Naive thymus-derived CD8-positive, alpha-beta T cell (primary cell): ENCODE results near the gene LRRC1. TPM values are rescaled to one million over a fixed set of nuclear protein-coding genes. Genes with fewer than 3 reads are reported as not detected.

Source experiments
- ATAC-seq, 2 donors: fragments of 150-1000 bp; cut with Tn5 transposase in 1 of 2; sonication (Bioruptor Pico), chemical (Tn5 transposase) in 1 of 2; 1 replicate in 1 of 2; 2 replicates in 1 of 2; pipeline ENCODE4 v1.10.0; 2021; ENCODE audit warnings: mild to moderate bottlenecking in 2 of 2, moderate library complexity in 2 of 2
- POLR2A ChIA-PET: fragments of 350-600 bp; sonication (Branson Sonifier 250); formaldehyde crosslinking; loops from one replicate; lab custom pipeline; 2021; ENCODE audit warnings: antibody characterized with exemption; lab: Charles Lee
- DNase-seq, 10 donors: peaks; one replicate each; pipeline versions ENCODE4 v3.0.0 to v3.0.0-alpha.2; 2020 to 2022
- H3K27ac Mint-ChIP-seq, 10 donors: one replicate each; pipeline ENCODE4 v1.8.0; 2020 to 2022; ENCODE audit warnings: mild to moderate bottlenecking in 10 of 10, mixed read lengths in 10 of 10, moderate library complexity in 4 of 10, inconsistent platforms in 1 of 10
- H3K27me3 Mint-ChIP-seq, 5 donors: one replicate each; pipeline ENCODE4 v1.8.0; 2021 to 2022; ENCODE audit warnings: mixed read lengths in 5 of 5
- H3K36me3 Mint-ChIP-seq, 3 donors: one replicate each; pipeline ENCODE4 v1.8.0; 2020 to 2022; ENCODE audit warnings: mixed read lengths in 3 of 3, mild to moderate bottlenecking in 2 of 3, inconsistent platforms in 1 of 3
- H3K4me1 Mint-ChIP-seq, 4 donors: one replicate each; pipeline ENCODE4 v1.8.0; 2021 to 2022; ENCODE audit warnings: mixed read lengths in 4 of 4
- H3K4me3 Mint-ChIP-seq, 10 donors: one replicate each; pipeline ENCODE4 v1.8.0; 2020 to 2022; ENCODE audit warnings: mild to moderate bottlenecking in 10 of 10, mixed read lengths in 10 of 10, moderate library complexity in 6 of 10, inconsistent platforms in 1 of 10
- H3K9me3 Mint-ChIP-seq, 9 donors: one replicate each; pipeline ENCODE4 v1.8.0; 2020 to 2022; ENCODE audit warnings: mixed read lengths in 9 of 9, mild to moderate bottlenecking in 3 of 9, inconsistent platforms in 1 of 9, moderate library complexity in 1 of 9
- polyA plus RNA-seq, 3 donors: library from polyadenylated mRNA; unstranded; fragments of 300-500 nt; fragmentation: Illumina TruSeq; gene quantifications; one replicate each; pipeline ENCODE4 v1.2.3, GENCODE V29; 2021
- total RNA-seq, 8 experiments: library from RNA in 2 of 8; stranded (reverse) in 2 of 8; gene quantifications; one replicate each; pipeline ENCODE4 v1.2.3 and lab custom pipeline; 2021 to 2026

LRRC1 gene
- total and polyA plus RNA-seq, 5 experiments from 2014 or later: 0.73 to 3.8 (median 1.7) TPM

DNA sequence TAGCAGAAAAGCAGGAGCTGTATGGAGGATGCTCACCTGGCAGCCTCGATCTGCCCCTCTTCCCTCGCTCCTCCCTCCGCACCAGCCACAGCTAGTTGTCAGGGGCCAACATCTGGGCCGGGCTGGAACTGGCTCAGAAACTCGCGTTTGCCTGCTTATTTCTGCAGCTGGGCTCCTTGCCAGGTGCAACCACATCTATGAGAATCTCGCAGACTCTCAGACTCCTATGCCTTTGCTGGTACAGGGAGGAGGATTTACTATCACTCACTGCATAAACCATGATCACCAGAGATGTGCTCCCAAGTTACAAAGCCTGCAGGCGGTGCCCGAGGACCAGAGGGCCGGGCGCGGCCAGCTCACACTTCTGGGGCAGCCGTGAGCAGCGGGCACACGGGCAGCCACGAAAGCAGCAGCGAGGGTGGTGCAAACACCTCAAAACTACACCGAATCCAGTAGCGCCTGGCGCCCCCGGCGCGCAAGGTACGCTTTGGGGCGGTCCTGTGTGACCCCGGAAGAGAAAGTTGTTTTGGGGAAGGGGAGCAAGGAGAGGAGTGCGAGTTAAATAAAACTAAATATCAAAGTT, 577 bp upstream of the LRRC1 start:
- peak overlapping the region; percentile 64 to 95 (median 90) for H3K27ac Mint-ChIP-seq
- H3K4me1 Mint-ChIP-seq: peaks cover 22 to 35% (median 28%) of the 10 kb centered on the region in 4 donors
- ATAC-seq (peak; percentile 65 to 78), DNase-seq (peak in 9 of 10 donors; percentile 36 to 81 (median 68))
- peaks cover 0 to 3% (median 0%) of the 10 kb centered on the region in 3 donors for H3K36me3 Mint-ChIP-seq
- peaks cover 5 to 22% (median 7%) of the 10 kb centered on the region in 5 donors for H3K27me3 Mint-ChIP-seq
- peaks cover 0 to 8% (median under 1%) of the 10 kb centered on the region in 9 donors for H3K9me3 Mint-ChIP-seq
- POLR2A ChIA-PET: interaction anchor here (1.1 kb wide), 2 partner anchors 142 to 249 kb away, joined by 4 to 6 read pairs; partner anchors contain the start of gene GCLC
- H3K4me3 Mint-ChIP-seq: peak overlapping the region; percentile 83 to 97 (median 95)

GRCh38 chr6:53795340-53795701, 516 bp downstream of the LRRC1 start:
- POLR2A ChIA-PET: interaction anchor here (1.1 kb wide), 1 partner anchor 251 kb away, joined by 6 read pairs; the partner anchor contains the start of gene GCLC
- DNase-seq: peak in 2 of 10 donors; percentile 17 to 24

DNA sequence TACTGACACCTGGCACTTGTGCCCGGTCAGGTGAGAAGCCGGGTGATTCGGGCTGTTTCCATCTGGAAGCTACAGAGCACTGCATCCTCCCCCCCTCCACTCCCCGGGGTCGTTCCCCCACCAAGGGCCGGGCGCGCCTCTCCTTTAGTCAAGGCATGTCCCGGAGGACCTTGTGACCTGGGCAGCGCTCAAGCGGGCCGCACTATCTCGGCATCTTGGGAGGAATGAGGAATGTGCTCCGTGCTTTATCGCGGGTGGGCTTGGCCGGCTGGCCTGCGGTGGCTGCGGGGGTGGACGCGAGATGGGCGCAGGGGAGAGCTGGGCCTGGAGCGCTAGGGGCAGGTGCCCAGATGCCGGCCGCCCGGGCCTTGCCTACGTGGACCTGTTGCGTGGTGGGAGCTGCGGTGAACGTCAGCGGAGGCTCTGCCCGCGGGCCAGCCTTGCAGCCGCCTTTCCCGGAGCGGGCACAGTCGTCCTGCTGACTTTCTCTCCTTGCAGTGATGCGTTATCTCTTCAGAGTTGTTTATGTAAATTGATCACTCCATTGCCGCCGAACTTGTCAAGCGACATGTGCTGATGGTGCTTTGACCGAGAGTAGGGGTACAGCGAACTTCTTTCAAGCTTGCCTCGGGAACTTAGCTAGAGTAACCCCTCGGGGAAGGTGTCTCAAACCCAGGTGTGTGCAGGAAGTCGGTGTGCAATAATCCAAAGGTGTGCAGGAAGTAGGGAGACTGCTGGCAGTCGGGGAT, 1.1 kb downstream of the LRRC1 start:
- POLR2A ChIA-PET: no interaction called here
- peaks cover 1 to 15% (median 4%) of the 10 kb centered on the region in 5 donors for H3K27me3 Mint-ChIP-seq
- peak in 7 of 10 donors; percentile 1 to 63 (median 21) for DNase-seq
- peak overlapping the region; percentile 83 to 97 (median 95) for H3K4me3 Mint-ChIP-seq
- peaks cover 22 to 35% (median 28%) of the 10 kb centered on the region in 4 donors for H3K4me1 Mint-ChIP-seq
- no peaks in the 10 kb centered on the region for H3K36me3 Mint-ChIP-seq
- H3K27ac Mint-ChIP-seq: peak overlapping the region; percentile 25 to 90 (median 78)
- no peak for ATAC-seq
- H3K9me3 Mint-ChIP-seq: peaks cover 0 to 2% (median 0%) of the 10 kb centered on the region in 9 donors

More at GRCh38 chr6:53795340-53795701, 516 bp downstream of the LRRC1 start:
- Mint-ChIP-seq H3K4me1 (peaks cover 22 to 35% (median 28%) of the 10 kb centered on the region in 4 donors), H3K4me3 (peak overlapping the region; percentile 83 to 97 (median 95)), H3K27me3 (peaks cover 5 to 19% (median 7%) of the 10 kb centered on the region in 5 donors), H3K36me3 (no peaks in the 10 kb centered on the region), H3K9me3 (peaks cover 0 to 2% (median 0%) of the 10 kb centered on the region in 9 donors), H3K27ac (peak overlapping the region; percentile 12 to 90 (median 78))
- no peak for ATAC-seq

DNA sequence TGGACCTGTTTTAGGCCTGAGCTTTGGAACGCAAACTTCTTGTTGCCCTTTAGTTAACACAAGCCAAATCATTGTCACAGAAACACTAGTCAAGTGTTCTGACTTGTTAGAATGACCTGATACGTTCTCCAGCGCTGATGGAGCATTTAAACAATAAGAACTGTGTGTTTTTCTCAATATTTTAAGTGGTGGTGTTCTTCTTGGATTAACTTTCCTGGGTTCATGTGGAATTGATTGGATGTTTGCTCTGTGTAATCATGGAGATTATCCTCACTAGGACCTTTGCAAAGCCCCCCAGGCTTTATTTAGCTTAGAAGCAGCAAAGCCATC, 1.6 kb downstream of the LRRC1 start:
- H3K27ac Mint-ChIP-seq: peak overlapping the region in 8 of 10 donors; percentile 25 to 88 (median 57)
- peaks cover 22 to 35% (median 28%) of the 10 kb centered on the region in 4 donors for H3K4me1 Mint-ChIP-seq
- DNase-seq (no peak), ATAC-seq (no peak)
- H3K9me3 Mint-ChIP-seq: peaks cover 0 to 2% (median 0%) of the 10 kb centered on the region in 9 donors
- H3K4me3 Mint-ChIP-seq: peak overlapping the region; percentile 83 to 97 (median 95)
- POLR2A ChIA-PET: no interaction called here
- H3K27me3 Mint-ChIP-seq: peaks cover 0 to 9% (median 3%) of the 10 kb centered on the region in 5 donors
- H3K36me3 Mint-ChIP-seq: no peaks in the 10 kb centered on the region

- peak overlapping the region in 1 of 10 donors; percentile 78 for H3K27ac Mint-ChIP-seq
- POLR2A ChIA-PET: no interaction called here
- H3K9me3 Mint-ChIP-seq: peaks cover 0 to 2% (median 0%) of the 10 kb centered on the region in 9 donors
- peaks cover 0 to 7% (median 2%) of the 10 kb centered on the region in 5 donors for H3K27me3 Mint-ChIP-seq
- ATAC-seq: no peak
- H3K4me3 Mint-ChIP-seq: peak overlapping the region in 7 of 10 donors; percentile 58 to 97 (median 95)
- DNase-seq: no peak
- no peaks in the 10 kb centered on the region for H3K36me3 Mint-ChIP-seq
- H3K4me1 Mint-ChIP-seq: peaks cover 22 to 35% (median 28%) of the 10 kb centered on the region in 4 donors
Measured at GRCh38 chr6:53796791-53797190, 2.0 kb downstream of the LRRC1 start.

- POLR2A ChIA-PET: no interaction called here
- peak overlapping the region in 3 of 10 donors; percentile 12 to 27 (median 13) for H3K27ac Mint-ChIP-seq
- DNase-seq (no peak), ATAC-seq (no peak)
- H3K27me3 Mint-ChIP-seq: peaks cover 0 to 4% (median 0%) of the 10 kb centered on the region in 5 donors
- H3K36me3 Mint-ChIP-seq: no peaks in the 10 kb centered on the region
- H3K4me3 Mint-ChIP-seq: peak overlapping the region in 7 of 10 donors; percentile 4 to 58 (median 36)
- peaks cover 23 to 35% (median 29%) of the 10 kb centered on the region in 4 donors for H3K4me1 Mint-ChIP-seq
- H3K9me3 Mint-ChIP-seq: peaks cover 0 to 2% (median 0%) of the 10 kb centered on the region in 9 donors
Measured at GRCh38 chr6:53797304-53797703, 2.5 kb downstream of the LRRC1 start.

DNA sequence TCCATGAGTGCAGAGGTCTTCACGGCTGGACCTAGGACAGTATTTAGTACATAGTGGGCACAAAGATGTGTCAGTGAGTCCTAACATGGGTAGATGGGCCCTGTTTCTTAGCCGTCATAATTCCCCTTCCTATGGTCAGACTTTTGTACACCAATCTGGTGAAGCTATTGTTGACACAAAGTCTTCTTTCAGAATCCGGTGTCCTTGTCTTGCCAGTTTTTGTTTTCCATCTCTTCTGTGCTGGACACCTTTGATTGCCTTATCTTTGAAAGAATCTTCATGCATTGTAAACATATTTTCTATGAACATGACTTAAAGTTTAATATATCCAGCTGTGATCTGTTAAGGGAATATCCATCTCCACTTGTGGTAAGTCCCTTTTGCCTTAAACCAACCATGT, 4.5 kb downstream of the LRRC1 start:
- DNase-seq: no peak
- Mint-ChIP-seq H3K36me3 (no peaks in the 10 kb centered on the region), H3K27me3 (no peaks in the 10 kb centered on the region), H3K4me3 (no peak overlapping the region), H3K9me3 (no peaks in the 10 kb centered on the region), H3K27ac (no peak overlapping the region), H3K4me1 (peaks cover 9 to 20% (median 17%) of the 10 kb centered on the region in 4 donors)
- ATAC-seq: no peak
- POLR2A ChIA-PET: no interaction called here

DNA sequence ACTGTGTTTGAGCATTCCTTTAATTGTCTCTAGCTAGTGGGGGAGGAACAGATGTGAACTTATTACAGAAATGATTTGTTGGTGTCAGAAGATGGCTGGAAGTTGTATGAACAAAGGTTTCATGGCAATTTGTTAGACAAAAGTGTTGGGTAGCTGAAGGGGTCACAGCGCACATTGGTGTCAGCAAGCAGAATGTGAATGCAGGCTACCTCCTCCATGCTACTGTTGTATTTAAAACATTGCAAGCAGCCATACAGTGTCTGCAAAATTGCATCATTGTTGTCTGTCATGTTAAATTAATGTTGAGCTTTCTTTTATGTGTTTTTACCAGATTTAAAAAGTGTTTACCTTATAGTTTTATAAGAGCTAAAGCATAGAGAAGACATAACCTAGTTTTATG, 6.2 kb downstream of the LRRC1 start:
- DNase-seq: no peak
- POLR2A ChIA-PET: no interaction called here
- Mint-ChIP-seq H3K9me3 (no peaks in the 10 kb centered on the region), H3K36me3 (no peaks in the 10 kb centered on the region), H3K4me3 (no peak overlapping the region), H3K27me3 (no peaks in the 10 kb centered on the region), H3K4me1 (peaks cover 6 to 23% (median 14%) of the 10 kb centered on the region in 4 donors), H3K27ac (no peak overlapping the region)
- ATAC-seq: no peak

DNA sequence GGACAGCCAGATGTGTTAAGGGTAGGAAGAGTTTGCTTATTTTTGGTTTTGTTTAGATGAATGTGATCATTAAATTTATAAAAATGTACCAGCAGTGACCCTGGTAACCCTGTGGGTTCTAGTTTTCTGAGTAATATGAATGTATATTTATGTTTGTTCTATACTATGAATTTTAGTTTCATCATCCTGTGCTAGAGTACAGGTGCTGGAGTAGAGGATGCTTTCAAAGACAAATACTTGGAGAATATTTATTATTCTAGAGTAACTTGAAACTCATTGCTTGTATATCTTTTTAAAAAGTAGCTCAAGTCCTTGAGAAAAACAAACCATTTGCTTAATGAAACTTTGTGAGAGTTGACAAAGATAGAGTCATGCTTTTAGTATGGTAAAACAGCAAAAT, 7.8 kb downstream of the LRRC1 start:
- POLR2A ChIA-PET: no interaction called here
- ATAC-seq: no peak
- no peak for DNase-seq

GRCh38 chr6:53803081-53803860, 8.5 kb downstream of the LRRC1 start:
- no peaks in the 10 kb centered on the region for H3K9me3 Mint-ChIP-seq
- H3K36me3 Mint-ChIP-seq: no peaks in the 10 kb centered on the region
- peaks cover 0 to 15% (median 7%) of the 10 kb centered on the region in 4 donors for H3K4me1 Mint-ChIP-seq
- no peak overlapping the region for H3K27ac Mint-ChIP-seq
- DNase-seq (no peak), ATAC-seq (no peak)
- H3K4me3 Mint-ChIP-seq: no peak overlapping the region
- POLR2A ChIA-PET: no interaction called here
- no peaks in the 10 kb centered on the region for H3K27me3 Mint-ChIP-seq

More for the DNA sequence above, 7.8 kb downstream of the LRRC1 start:
- Mint-ChIP-seq H3K36me3 (no peaks in the 10 kb centered on the region), H3K4me3 (no peak overlapping the region), H3K4me1 (peaks cover 0 to 15% (median 6%) of the 10 kb centered on the region in 4 donors), H3K27ac (no peak overlapping the region), H3K9me3 (no peaks in the 10 kb centered on the region), H3K27me3 (no peaks in the 10 kb centered on the region)

GRCh38 chr6:53805016-53805415, 10.2 kb downstream of the LRRC1 start:
- Mint-ChIP-seq H3K4me1 (peaks cover 0 to 15% (median 6%) of the 10 kb centered on the region in 4 donors), H3K4me3 (no peak overlapping the region), H3K27me3 (no peaks in the 10 kb centered on the region), H3K27ac (peak overlapping the region in 1 of 10 donors; percentile 53), H3K36me3 (no peaks in the 10 kb centered on the region), H3K9me3 (no peaks in the 10 kb centered on the region)
- POLR2A ChIA-PET: no interaction called here
- DNase-seq (no peak), ATAC-seq (no peak)

DNA sequence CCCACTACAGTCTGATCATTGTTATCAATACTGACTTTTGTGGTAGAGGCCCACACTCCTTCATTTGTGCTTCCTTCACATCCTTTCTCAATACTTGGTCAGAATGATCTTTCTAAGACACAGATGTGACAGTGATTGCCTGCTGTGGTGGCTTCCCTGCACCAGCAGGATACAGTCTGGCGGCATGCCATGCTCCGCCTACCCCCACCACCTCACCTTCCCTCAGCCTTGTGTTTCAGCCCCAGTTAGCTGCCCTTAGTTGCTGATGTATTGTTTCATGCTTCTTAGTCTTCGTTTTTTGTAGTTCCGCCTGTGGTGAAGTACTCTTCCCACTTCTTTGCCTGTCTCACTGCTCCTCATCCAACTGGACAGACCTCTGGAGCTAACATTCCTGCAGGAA, 10.9 kb downstream of the LRRC1 start:
- no peak for ATAC-seq
- peak in 1 of 10 donors; percentile 4 for DNase-seq

More for the DNA sequence above, 10.9 kb downstream of the LRRC1 start:
- Mint-ChIP-seq H3K27me3 (no peaks in the 10 kb centered on the region), H3K27ac (no peak overlapping the region), H3K9me3 (no peaks in the 10 kb centered on the region), H3K36me3 (no peaks in the 10 kb centered on the region), H3K4me3 (no peak overlapping the region), H3K4me1 (peaks cover 0 to 15% (median 6%) of the 10 kb centered on the region in 4 donors)
- POLR2A ChIA-PET: no interaction called here
